ENCODE results near the gene KLHL17.
"Not testable (repeated sequence)": the region's sequence is repeated elsewhere in the genome, so short reads cannot be mapped to it uniquely, and the experiment has no call there.

KLHL17 gene

DNA sequence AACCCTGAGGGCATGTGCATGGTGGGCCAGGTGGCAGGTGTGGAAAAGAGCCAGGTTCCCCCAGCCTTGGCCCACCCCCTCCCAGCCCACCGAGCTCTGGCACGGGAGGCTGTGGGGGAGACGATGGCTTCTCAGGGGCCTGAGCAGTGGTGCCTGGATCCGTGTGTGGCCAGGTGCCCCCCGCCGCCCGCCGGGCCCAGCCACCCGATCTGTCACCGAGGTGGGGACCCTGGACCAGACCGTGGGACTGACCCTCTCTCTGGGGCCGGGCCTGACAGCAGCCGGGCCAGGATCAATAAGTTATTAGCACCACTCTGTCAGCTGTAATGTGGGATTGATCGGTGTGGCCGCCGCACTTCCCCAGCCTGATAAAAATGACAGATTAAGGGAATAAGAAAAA lies 22.9 kb upstream of the KLHL17 start:
- no peak for DNase-seq

DNA sequence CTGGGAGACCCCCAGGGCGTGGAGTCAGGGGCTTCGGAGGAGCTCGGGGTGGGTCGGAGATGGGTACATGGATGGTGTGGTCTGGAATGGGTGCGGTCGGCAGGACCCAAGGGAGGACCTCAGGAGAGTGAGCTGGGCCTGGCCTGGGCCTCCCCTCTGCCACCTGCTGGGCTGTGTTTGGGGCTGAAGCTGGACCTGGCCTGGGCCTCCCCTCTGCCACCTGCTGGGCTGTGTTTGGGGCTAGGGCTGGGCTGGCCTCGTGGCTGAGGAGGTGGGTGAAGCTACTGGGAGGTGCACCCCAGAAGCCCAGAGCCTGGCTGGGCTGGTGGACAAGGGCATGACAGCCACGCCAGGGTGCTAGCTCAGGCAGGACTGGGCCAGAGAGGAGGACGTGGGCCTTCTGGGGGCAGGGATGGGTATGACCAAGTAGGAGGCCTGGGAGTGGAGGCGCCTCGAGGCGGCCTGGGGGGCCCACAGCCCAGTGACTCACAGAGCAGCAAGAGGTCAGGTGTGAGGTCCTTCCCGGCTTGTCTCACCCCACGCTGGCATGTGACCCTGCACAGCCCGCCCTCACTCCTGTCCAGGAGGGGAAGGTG lies 22.2 kb upstream of the KLHL17 start:
- no peak for DNase-seq

DNA sequence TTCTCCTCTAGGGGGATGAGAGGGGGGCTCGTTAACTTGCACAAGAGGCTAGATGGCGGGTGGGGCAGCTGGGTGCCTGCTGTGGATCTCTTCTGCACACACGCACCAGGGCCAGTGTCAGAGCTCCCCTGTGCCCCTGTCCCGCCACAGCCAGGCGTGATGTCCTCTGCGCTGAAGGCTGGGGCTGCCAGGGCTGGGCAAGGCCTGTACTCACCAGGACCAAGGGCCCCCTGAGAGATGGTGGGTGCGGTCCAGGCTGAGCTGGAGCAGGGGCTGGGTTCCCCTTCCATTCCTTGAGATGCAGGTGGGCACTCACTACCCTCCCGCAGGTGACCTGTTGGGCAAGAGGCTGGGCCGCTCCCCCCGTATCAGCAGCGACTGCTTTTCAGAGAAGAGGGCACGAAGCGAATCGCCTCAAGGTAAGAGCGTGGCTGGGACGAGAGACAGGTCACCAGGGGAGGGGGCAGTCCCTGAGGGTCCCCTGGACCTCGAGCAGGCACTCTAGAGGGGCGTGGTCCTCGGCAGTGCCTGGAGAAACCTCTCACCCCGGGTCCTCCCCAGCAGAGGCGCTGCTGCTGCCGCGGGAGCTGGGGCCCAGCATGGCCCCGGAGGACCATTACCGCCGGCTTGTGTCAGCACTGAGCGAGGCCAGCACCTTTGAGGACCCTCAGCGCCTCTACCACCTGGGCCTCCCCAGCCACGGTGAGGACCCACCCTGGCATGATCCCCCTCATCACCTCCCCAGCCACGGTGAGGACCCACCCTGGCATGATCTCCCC lies 21.5 kb upstream of the KLHL17 start:
- no peak for DNase-seq

DNA sequence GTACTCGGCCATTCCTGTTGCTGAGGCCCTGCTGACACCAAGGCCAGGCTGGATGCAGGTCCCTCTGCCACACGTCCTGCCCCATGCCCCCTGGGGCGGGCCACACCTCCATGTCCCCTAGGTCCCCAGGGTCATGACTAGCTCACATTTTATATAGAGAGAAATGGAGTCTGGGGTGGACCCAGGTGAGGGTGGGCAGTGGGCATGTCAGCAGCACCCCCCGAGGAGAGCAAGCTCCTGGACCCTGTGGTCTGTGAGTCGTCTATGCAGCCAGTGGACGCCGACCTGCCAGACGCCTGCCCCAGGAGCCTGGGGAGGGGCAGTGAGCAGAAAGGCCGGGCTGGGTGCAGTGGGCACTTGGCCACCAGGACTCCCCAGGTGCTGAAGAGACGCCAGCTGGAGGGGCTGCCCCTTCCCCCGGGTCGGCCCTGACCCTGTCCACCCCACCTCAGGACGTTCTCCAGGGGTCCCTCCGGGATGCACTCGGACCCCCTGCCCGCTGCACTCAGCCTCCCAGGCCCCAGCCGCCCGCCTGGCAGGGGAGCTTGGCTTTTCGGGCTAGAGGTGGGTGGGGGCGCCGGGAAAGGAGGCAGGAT lies 20.8 kb upstream of the KLHL17 start:
- DNase-seq, result no peak

- DNase-seq, result peak; percentile 47
Measured at GRCh38 chr1:940107-941014, 20.0 kb upstream of the KLHL17 start.

- no peak for DNase-seq
Measured at GRCh38 chr1:941015-941587, 19.3 kb upstream of the KLHL17 start.

DNA sequence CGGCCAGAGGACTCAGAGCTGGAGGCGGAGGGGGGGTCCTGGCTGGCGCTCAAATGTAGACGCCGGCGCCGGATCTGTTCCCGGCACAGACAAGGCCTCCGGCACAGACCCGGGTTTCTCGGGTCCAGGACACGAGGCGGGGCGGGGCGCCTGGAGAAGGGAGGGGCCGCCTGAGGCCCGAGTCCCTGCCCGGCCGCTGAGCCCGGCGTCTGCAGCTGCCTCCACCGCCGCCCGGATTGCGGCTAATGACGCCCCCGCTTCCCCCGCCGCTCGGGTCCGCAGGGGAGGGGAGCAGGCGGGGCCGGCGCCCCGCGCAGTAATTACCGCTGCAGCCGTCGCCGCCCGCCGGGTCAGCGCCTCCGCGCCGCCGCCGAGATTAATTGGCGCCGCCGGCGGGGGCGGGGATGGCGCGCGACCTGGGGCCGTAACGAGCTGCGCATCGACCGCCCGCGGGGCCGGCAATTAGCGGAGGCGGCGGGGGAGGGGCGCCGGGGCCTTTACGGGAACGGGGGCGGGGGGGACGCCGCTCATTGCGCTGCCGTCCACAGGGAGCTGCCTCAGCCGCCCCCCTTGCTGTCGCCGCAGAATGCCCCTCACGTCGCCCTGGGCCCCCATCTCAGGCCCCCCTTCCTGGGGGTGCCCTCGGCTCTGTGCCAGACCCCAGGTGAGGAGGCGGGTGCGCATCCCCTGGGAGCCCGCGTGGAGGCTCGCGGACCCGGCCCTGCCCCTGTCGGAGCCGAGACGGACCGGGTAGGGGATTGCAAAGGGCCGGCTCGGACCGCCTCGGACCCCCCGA lies 18.6 kb upstream of the KLHL17 start:
- DNase-seq, result peak; percentile 45

GRCh38 chr1:942411-942821 lies 18.0 kb upstream of the KLHL17 start:
- DNase-seq, result no peak

GRCh38 chr1:942864-943533 lies 17.4 kb upstream of the KLHL17 start:
- no peak for DNase-seq

GRCh38 chr1:943545-944340 lies 16.6 kb upstream of the KLHL17 start:
- DNase-seq, result no peak

GRCh38 chr1:944341-945325 lies 15.8 kb upstream of the KLHL17 start:
- no peak for DNase-seq

GRCh38 chr1:945688-946556 lies 14.5 kb upstream of the KLHL17 start:
- DNase-seq, result no peak

GRCh38 chr1:946811-947210 lies 13.6 kb upstream of the KLHL17 start:
- DNase-seq, result not testable (repeated sequence)

GRCh38 chr1:947958-948357 lies 12.4 kb upstream of the KLHL17 start:
- no peak for DNase-seq

- no peak for DNase-seq
Measured at GRCh38 chr1:950268-950667, 10.1 kb upstream of the KLHL17 start.

- no peak for DNase-seq
Measured at GRCh38 chr1:950881-951280, 9.5 kb upstream of the KLHL17 start.

GRCh38 chr1:951364-951763 lies 9.0 kb upstream of the KLHL17 start:
- no peak for DNase-seq

- no peak for DNase-seq
Measured at GRCh38 chr1:952201-952600, 8.2 kb upstream of the KLHL17 start.
